ENCODE data around the gene FZD10. TPM values are rescaled to one million over a fixed set of nuclear protein-coding genes. Genes with fewer than 3 reads are reported as not detected.

The FZD10 gene
- polyA plus RNA-seq, 1 donor (not counting 4 experiments of a cell fraction or from before 2014, with no cell fraction given), result 0.55 TPM

DNA sequence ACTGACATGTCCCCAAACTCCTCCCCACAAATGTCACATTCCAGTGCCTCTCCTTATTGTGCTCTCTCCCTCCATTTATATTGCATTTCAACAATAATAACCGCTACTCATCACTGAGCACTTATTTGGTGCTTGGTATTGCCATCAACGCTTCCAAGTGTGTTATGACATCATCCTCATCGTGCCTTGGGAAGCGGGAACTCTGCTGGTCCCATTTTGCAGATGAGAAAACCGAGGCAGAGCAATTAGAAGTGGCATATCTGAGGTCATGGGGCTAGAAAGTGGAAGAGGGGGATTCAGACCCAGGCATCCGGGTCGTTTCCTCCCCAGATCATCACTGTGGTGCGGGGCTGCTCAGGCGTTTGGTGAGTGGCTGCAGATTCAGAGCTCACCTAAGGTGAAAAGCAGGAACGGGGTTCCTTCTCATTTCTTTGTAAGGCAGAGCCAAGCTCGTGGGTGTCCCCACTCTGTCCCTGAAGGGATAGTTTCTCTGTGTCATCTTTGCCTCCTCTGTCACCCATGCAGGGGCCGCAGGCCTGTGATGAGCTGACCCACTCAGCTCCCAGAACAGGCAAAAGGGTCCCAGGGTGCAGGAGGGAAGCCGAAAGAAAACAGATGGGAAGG is 5.5 kb upstream of the FZD10 start:
- H3K79me2 ChIP-seq (ENCODE audit: control insufficient read depth, insufficient read depth, low read length), result no peaks in the 10 kb centered on the region
- H3K4me1 ChIP-seq (ENCODE audit: control insufficient read depth, extremely low read depth, insufficient read depth, low read length), result peaks cover 3% of the 10 kb centered on the region
- H3K36me3 ChIP-seq (ENCODE audit: control insufficient read depth in 2 of 2, extremely low read depth in 1 of 2, insufficient read depth in 2 of 2, low read length in 2 of 2), result no peaks in the 10 kb centered on the region
- dilution Hi-C loops (cut with MboI; ENCODE audit: extremely low pct_ligation_motif_present, low sequenced_read_pairs), result no loop called here
- no peaks in the 10 kb centered on the region for H3K9me1 ChIP-seq (ENCODE audit: control insufficient read depth, extremely low read depth, insufficient read depth, low read length)
- no peak overlapping the region for H2AFZ ChIP-seq (ENCODE audit: control insufficient read depth, low read length)
- H3K4me3 ChIP-seq (ENCODE audit: control insufficient read depth in 2 of 3, extremely low read depth in 1 of 3, insufficient read depth in 2 of 3, low read depth in 1 of 3, low read length in 3 of 3), result no peak overlapping the region
- H3K27ac ChIP-seq (ENCODE audit: control insufficient read depth, insufficient read depth, low read length), result no peak overlapping the region
- DNase-seq (ENCODE audit: low read depth, low spot score) (no peak), FAIRE-seq (no peak)
- H3K27me3 ChIP-seq (ENCODE audit: control insufficient read depth, extremely low read depth, insufficient read depth, low read length), result peaks cover 19% of the 10 kb centered on the region
- no peak for TF ChIP-seq EZH2 (IDR thresholded peaks at IDR 0.05; ENCODE audit: low read length)
- TF ChIP-seq, protein P1, sequence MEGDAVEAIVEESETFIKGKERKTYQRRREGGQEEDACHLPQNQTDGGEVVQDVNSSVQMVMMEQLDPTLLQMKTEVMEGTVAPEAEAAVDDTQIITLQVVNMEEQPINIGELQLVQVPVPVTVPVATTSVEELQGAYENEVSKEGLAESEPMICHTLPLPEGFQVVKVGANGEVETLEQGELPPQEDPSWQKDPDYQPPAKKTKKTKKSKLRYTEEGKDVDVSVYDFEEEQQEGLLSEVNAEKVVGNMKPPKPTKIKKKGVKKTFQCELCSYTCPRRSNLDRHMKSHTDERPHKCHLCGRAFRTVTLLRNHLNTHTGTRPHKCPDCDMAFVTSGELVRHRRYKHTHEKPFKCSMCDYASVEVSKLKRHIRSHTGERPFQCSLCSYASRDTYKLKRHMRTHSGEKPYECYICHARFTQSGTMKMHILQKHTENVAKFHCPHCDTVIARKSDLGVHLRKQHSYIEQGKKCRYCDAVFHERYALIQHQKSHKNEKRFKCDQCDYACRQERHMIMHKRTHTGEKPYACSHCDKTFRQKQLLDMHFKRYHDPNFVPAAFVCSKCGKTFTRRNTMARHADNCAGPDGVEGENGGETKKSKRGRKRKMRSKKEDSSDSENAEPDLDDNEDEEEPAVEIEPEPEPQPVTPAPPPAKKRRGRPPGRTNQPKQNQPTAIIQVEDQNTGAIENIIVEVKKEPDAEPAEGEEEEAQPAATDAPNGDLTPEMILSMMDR (optimal IDR thresholded peaks at IDR 0.05 in 1 of 3, IDR thresholded peaks at IDR 0.05 in 1 of 3, conservative IDR thresholded peaks at IDR 0.05 in 1 of 3; ENCODE audit: extremely low read depth in 1 of 3, insufficient read depth in 2 of 3, low read length in 3 of 3), result no peak
- H3K9ac ChIP-seq (ENCODE audit: control insufficient read depth, extremely low read depth, insufficient read depth, low read length), result no peak overlapping the region
- no peaks in the 10 kb centered on the region for H3K9me3 ChIP-seq (ENCODE audit: control insufficient read depth, low read depth, low read length)
- no peaks in the 10 kb centered on the region for H4K20me1 ChIP-seq (ENCODE audit: control insufficient read depth, extremely low read depth, insufficient read depth, low read length)
- no peak overlapping the region for H3K4me2 ChIP-seq (ENCODE audit: control insufficient read depth, extremely low read depth, insufficient read depth, low read depth, low read length)

DNA sequence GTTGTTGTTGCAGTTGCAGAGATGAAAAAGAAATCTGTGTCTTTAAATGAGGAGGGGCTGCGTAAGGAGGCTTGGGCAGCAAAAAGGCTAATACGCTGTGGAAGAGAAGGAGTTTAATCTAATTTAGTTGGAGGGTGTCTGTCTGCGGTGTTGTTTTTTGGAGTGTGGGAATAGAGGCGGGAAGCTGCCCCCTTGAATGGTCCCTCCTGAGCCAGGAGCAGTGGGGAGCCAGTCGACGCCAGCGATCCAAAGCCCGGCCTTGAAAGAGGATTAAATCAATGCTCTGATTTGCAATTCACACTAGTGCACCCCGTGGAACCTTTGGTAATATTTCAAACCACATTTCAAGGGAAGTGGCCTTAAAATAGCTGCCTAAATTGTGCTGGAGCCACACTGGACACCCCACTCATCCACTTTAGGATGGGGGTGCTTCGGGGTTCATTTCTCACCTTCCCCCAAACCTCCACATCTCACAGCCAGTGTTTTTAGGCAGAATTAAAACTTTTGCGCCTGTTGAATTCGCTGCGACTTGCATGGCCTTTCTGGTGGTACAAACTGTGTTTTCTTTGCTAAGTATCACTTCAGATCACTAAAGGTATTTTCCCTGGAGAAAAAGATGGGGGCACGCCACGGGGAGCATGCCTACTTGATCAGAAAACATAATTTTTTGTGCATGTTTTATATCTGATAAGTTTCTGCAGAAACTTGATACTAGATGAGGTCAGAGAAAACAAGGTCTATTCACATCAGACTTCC is 4.1 kb upstream of the FZD10 start:
- no peaks in the 10 kb centered on the region for H3K9me3 ChIP-seq (ENCODE audit: control insufficient read depth, low read depth, low read length)
- no peak overlapping the region for H3K9ac ChIP-seq (ENCODE audit: control insufficient read depth, extremely low read depth, insufficient read depth, low read length)
- DNase-seq (ENCODE audit: low read depth, low spot score) (no peak), FAIRE-seq (no peak)
- H2AFZ ChIP-seq (ENCODE audit: control insufficient read depth, low read length), result no peak overlapping the region
- dilution Hi-C loops (cut with MboI; ENCODE audit: extremely low pct_ligation_motif_present, low sequenced_read_pairs), result no loop called here
- TF ChIP-seq, protein P1 (optimal IDR thresholded peaks at IDR 0.05 in 1 of 3, IDR thresholded peaks at IDR 0.05 in 1 of 3, conservative IDR thresholded peaks at IDR 0.05 in 1 of 3; ENCODE audit: extremely low read depth in 1 of 3, insufficient read depth in 2 of 3, low read length in 3 of 3), result no peak
- H3K9me1 ChIP-seq (ENCODE audit: control insufficient read depth, extremely low read depth, insufficient read depth, low read length), result no peaks in the 10 kb centered on the region
- H3K27ac ChIP-seq (ENCODE audit: control insufficient read depth, insufficient read depth, low read length), result no peak overlapping the region
- no peak overlapping the region for H3K4me2 ChIP-seq (ENCODE audit: control insufficient read depth, extremely low read depth, insufficient read depth, low read depth, low read length)
- peaks cover 19% of the 10 kb centered on the region for H3K27me3 ChIP-seq (ENCODE audit: control insufficient read depth, extremely low read depth, insufficient read depth, low read length)
- no peaks in the 10 kb centered on the region for H4K20me1 ChIP-seq (ENCODE audit: control insufficient read depth, extremely low read depth, insufficient read depth, low read length)
- H3K79me2 ChIP-seq (ENCODE audit: control insufficient read depth, insufficient read depth, low read length), result no peaks in the 10 kb centered on the region
- no peaks in the 10 kb centered on the region for H3K36me3 ChIP-seq (ENCODE audit: control insufficient read depth in 2 of 2, extremely low read depth in 1 of 2, insufficient read depth in 2 of 2, low read length in 2 of 2)
- no peak overlapping the region for H3K4me3 ChIP-seq (ENCODE audit: control insufficient read depth in 2 of 3, extremely low read depth in 1 of 3, insufficient read depth in 2 of 3, low read depth in 1 of 3, low read length in 3 of 3)
- peaks cover 3% of the 10 kb centered on the region for H3K4me1 ChIP-seq (ENCODE audit: control insufficient read depth, extremely low read depth, insufficient read depth, low read length)

Data from keratinocyte (primary cell).